NCI-H446 (cell line): ENCODE measurements around the gene LTV1.

Experiments used
- DNase-seq, 2 experiments: peaks; one replicate each; lab custom pipeline; 2025; lab: John Stamatoyannopoulos, UW

Gene LTV1

GRCh38 chr6:143894655-143895054 lies 51.5 kb downstream of the LTV1 start:
- DNase-seq, result no peak

GRCh38 chr6:143896126-143896860 lies 53.2 kb downstream of the LTV1 start:
- DNase-seq, result no peak

GRCh38 chr6:143900358-143900757 lies 57.2 kb downstream of the LTV1 start:
- no peak for DNase-seq

GRCh38 chr6:143901885-143902750 lies 59.0 kb downstream of the LTV1 start:
- no peak for DNase-seq

GRCh38 chr6:143902827-143903226 lies 59.7 kb downstream of the LTV1 start:
- DNase-seq, result no peak

GRCh38 chr6:143911028-143911427 lies 67.9 kb downstream of the LTV1 start:
- DNase-seq, result no peak

- no peak for DNase-seq
Observed at GRCh38 chr6:143912671-143913070, 69.5 kb downstream of the LTV1 start.
